ENCODE data around the gene C12orf76. TPM values are rescaled to one million over a fixed set of nuclear protein-coding genes. Genes with fewer than 3 reads are reported as not detected.
A peak's percentile ranks its signal among the peaks of the same experiment; 100 is the strongest.

The C12orf76 gene
- total and polyA plus RNA-seq, 10 of the 15 experiments (the other 5 are each of a cell fraction or from before 2014, with no cell fraction given) = 3.6 to 20.4 (median 10.7) TPM

DNA sequence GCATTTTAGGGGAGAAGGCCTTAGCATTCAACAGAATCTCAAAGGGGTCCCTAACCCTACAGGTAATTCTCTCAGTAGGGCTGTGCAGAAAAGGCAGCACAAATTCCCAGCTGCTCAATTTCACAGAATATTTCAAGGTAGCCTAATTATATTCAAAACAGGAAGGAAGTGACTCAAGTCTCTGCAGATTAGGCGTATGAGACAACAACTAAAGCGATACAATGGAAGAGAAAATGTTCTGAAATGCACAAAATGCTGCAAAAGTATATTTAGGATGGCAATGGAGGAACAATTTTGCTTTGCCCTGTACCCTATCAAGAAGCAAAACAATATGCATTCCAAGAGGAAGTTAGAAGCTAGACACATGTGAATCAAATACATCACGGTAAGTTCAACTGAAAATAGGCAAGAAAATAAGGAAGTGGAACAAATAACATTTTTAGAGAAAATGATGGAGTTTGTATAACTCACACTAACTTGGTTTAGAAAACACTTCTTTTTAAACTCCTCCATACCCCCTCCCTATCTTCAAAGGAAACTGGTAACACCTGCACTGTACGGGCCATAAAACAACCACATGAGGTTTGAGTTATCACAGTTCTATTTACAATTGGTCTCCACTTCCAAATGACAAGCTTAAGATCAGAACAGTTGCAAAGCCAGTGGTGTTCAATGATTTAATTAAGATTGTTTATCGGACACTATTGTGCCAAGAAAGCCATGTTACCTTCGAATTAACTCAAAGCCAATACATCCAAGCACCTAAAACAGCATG lies 53.7 kb downstream of the C12orf76 start (continued):
- TF ChIP-seq, protein P1, sequence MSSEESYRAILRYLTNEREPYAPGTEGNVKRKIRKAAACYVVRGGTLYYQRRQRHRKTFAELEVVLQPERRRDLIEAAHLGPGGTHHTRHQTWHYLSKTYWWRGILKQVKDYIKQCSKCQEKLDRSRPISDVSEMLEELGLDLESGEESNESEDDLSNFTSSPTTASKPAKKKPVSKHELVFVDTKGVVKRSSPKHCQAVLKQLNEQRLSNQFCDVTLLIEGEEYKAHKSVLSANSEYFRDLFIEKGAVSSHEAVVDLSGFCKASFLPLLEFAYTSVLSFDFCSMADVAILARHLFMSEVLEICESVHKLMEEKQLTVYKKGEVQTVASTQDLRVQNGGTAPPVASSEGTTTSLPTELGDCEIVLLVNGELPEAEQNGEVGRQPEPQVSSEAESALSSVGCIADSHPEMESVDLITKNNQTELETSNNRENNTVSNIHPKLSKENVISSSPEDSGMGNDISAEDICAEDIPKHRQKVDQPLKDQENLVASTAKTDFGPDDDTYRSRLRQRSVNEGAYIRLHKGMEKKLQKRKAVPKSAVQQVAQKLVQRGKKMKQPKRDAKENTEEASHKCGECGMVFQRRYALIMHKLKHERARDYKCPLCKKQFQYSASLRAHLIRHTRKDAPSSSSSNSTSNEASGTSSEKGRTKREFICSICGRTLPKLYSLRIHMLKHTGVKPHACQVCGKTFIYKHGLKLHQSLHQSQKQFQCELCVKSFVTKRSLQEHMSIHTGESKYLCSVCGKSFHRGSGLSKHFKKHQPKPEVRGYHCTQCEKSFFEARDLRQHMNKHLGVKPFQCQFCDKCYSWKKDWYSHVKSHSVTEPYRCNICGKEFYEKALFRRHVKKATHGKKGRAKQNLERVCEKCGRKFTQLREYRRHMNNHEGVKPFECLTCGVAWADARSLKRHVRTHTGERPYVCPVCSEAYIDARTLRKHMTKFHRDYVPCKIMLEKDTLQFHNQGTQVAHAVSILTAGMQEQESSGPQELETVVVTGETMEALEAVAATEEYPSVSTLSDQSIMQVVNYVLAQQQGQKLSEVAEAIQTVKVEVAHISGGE (CRISPR knock-in tag; IDR thresholded peaks at IDR 0.05) = no peak
- TF ChIP-seq CHD2 (IDR thresholded peaks at IDR 0.05; ENCODE audit: borderline replicate concordance, low read depth, low read length) (no peak), NFIC (IDR thresholded peaks at IDR 0.05; ENCODE audit: low read depth, low read length) (peak; percentile 33; the same call in 1 of the 2 replicates), POLR2AphosphoS5 (IDR thresholded peaks at IDR 0.05; ENCODE audit: low read length) (no peak), SREBF2 (IDR thresholded peaks at IDR 0.05; ENCODE audit: low read length) (no peak), MXI1 (IDR thresholded peaks at IDR 0.05; ENCODE audit: low read depth, low read length) (peak; percentile 47; the same call in 1 of the 2 replicates)
- TF ChIP-seq, protein P2, sequence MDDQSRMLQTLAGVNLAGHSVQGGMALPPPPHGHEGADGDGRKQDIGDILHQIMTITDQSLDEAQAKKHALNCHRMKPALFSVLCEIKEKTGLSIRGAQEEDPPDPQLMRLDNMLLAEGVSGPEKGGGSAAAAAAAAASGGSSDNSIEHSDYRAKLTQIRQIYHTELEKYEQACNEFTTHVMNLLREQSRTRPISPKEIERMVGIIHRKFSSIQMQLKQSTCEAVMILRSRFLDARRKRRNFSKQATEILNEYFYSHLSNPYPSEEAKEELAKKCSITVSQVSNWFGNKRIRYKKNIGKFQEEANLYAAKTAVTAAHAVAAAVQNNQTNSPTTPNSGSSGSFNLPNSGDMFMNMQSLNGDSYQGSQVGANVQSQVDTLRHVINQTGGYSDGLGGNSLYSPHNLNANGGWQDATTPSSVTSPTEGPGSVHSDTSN (IDR thresholded peaks at IDR 0.05; ENCODE audit: insufficient replicate concordance, low read depth, low read length) = no peak

Measured in GM12878 (cell line).